Neural progenitor cell (in vitro differentiated cells): Measurements from ENCODE around the gene ZNF420. TPM values are rescaled to one million over a fixed set of nuclear protein-coding genes. Genes with fewer than 3 reads are reported as not detected.

Source experiments
- DNase-seq: peaks from one replicate; pipeline ENCODE4 v3.0.0-alpha.2; 2016; ENCODE audit warnings: low spot score
- H2AFZ ChIP-seq: fragments of 200-600 bp; sonication (generic); replicated peaks from 2 replicates; pipeline ENCODE4 v1.6.1; 2016; ENCODE audit warnings: antibody characterized with exemption
- H3F3A ChIP-seq: fragments of 200-600 bp; sonication (generic); 2 replicates; pipeline ENCODE4 v1.6.1; 2016; ENCODE audit warnings: antibody characterized with exemption, low read depth
- H3K27ac ChIP-seq: fragments of 200-600 bp; sonication (generic); 2 replicates; pipeline ENCODE4 v1.5.1; 2016; ENCODE audit warnings: mild to moderate bottlenecking
- H3K27me3 ChIP-seq: fragments of 200-600 bp; sonication (generic); 2 replicates; pipeline ENCODE4 v1.6.1; 2016; ENCODE audit warnings: mild to moderate bottlenecking, moderate library complexity
- H3K36me3 ChIP-seq: fragments of 200-600 bp; sonication (generic); 2 replicates; pipeline ENCODE4 v1.5.1; 2016
- H3K4me1 ChIP-seq: fragments of 200-600 bp; sonication (generic); 2 replicates; pipeline ENCODE4 v1.6.1; 2016; ENCODE audit warnings: mixed run types
- H3K4me2 ChIP-seq: fragments of 200-600 bp; sonication (generic); 2 replicates; pipeline ENCODE4 v1.6.1; 2016
- H3K4me3 ChIP-seq: fragments of 200-600 bp; sonication (generic); 2 replicates; pipeline ENCODE4 v1.5.1; 2016
- H3K79me2 ChIP-seq: fragments of 200-600 bp; sonication (generic); 2 replicates; pipeline ENCODE4 v1.6.1; 2016; ENCODE audit warnings: low read depth
- H3K9ac ChIP-seq: fragments of 200-600 bp; sonication (generic); 2 replicates; pipeline ENCODE4 v1.6.1; 2016
- H3K9me3 ChIP-seq: fragments of 200-600 bp; sonication (generic); 2 replicates; pipeline ENCODE4 v1.5.1; 2016; ENCODE audit warnings: low read depth
- H4K20me1 ChIP-seq: fragments of 200-600 bp; sonication (generic); 2 replicates; pipeline ENCODE4 v1.6.1; 2016; ENCODE audit warnings: low read depth
- H3K27ac Mint-ChIP-seq: 3 replicates; pipeline ENCODE4 v1.8.0; 2021; ENCODE audit warnings: mixed read lengths
- H3K27me3 Mint-ChIP-seq: 2 replicates; pipeline ENCODE4 v1.8.0; 2022; ENCODE audit warnings: low read depth, mild to moderate bottlenecking, inconsistent platforms, moderate library complexity, mixed read lengths; ENCODE audit not compliant: insufficient read depth
- H3K36me3 Mint-ChIP-seq: 3 replicates; pipeline ENCODE4 v1.8.0; 2021; ENCODE audit warnings: mixed read lengths
- H3K4me1 Mint-ChIP-seq: 3 replicates; pipeline ENCODE4 v1.8.0; 2021; ENCODE audit warnings: mixed read lengths
- H3K4me3 Mint-ChIP-seq: 3 replicates; pipeline ENCODE4 v1.8.0; 2021; ENCODE audit warnings: mild to moderate bottlenecking, moderate library complexity, mixed read lengths
- H3K9me3 Mint-ChIP-seq: 3 replicates; pipeline ENCODE4 v1.8.0; 2020; ENCODE audit warnings: mixed read lengths
- CTCF ChIP-seq: fragments of 200-600 bp; sonication (generic); IDR thresholded peaks from 2 replicates; pipeline ENCODE4 v1.5.1; 2017; ENCODE audit warnings: antibody characterized with exemption, mild to moderate bottlenecking
- EZH2 ChIP-seq: fragments of 200-600 bp; sonication (generic); IDR thresholded peaks from 2 replicates; pipeline ENCODE4 v1.6.1; 2017; ENCODE audit warnings: antibody characterized with exemption, mild to moderate bottlenecking, moderate library complexity
- EZH2phosphoT487 ChIP-seq: fragments of 200-600 bp; sonication (generic); IDR thresholded peaks from 2 replicates; pipeline ENCODE4 v1.6.1; 2017; ENCODE audit warnings: antibody characterized with exemption
- total RNA-seq: library from RNA; depleted of rRNA; stranded (reverse); fragments of >200 nt; gene quantifications from 2 replicates; pipeline ENCODE4 v1.2.3, GENCODE V29; 2015; ENCODE audit warnings: low replicate concordance

Gene ZNF420
- total RNA-seq, 1 donor from 2014 or later, result 19.8 TPM

- Histone ChIP-seq H3K79me2 (no peaks in the 10 kb centered on the region), H4K20me1 (no peaks in the 10 kb centered on the region), H3K9ac (no peak overlapping the region), H3K4me3 (no peak overlapping the region), H2AFZ (no peak overlapping the region), H3F3A (peaks cover 16% of the 10 kb centered on the region), H3K27ac (no peak overlapping the region), H3K27me3 (no peaks in the 10 kb centered on the region), H3K9me3 (peaks cover 85% of the 10 kb centered on the region), H3K36me3 (peaks cover 42% of the 10 kb centered on the region), H3K4me1 (no peaks in the 10 kb centered on the region), H3K4me2 (no peak overlapping the region)
- Mint-ChIP-seq H3K4me1 (no peaks in the 10 kb centered on the region), H3K27ac (no peak overlapping the region), H3K9me3 (peaks cover 94% of the 10 kb centered on the region), H3K36me3 (peaks cover 44% of the 10 kb centered on the region), H3K4me3 (no peak overlapping the region), H3K27me3 (peaks cover 2% of the 10 kb centered on the region)
- DNase-seq, result no peak
- TF ChIP-seq EZH2 (no peak), EZH2phosphoT487 (no peak), CTCF (no peak)
Measured at GRCh38 chr19:37127999-37128820, 50.0 kb downstream of the ZNF420 start.

GRCh38 chr19:37128821-37129177 is 50.6 kb downstream of the ZNF420 start:
- Mint-ChIP-seq H3K36me3 (peaks cover 44% of the 10 kb centered on the region), H3K4me3 (no peak overlapping the region), H3K4me1 (no peaks in the 10 kb centered on the region), H3K27me3 (peaks cover 2% of the 10 kb centered on the region), H3K9me3 (peaks cover 95% of the 10 kb centered on the region), H3K27ac (no peak overlapping the region)
- TF ChIP-seq EZH2 (no peak), CTCF (no peak), EZH2phosphoT487 (no peak)
- Histone ChIP-seq H3K79me2 (no peaks in the 10 kb centered on the region), H3F3A (peaks cover 16% of the 10 kb centered on the region), H3K36me3 (peaks cover 42% of the 10 kb centered on the region), H3K27me3 (no peaks in the 10 kb centered on the region), H4K20me1 (no peaks in the 10 kb centered on the region), H2AFZ (no peak overlapping the region), H3K4me3 (no peak overlapping the region), H3K9ac (no peak overlapping the region), H3K9me3 (peaks cover 89% of the 10 kb centered on the region), H3K4me1 (no peaks in the 10 kb centered on the region), H3K27ac (no peak overlapping the region), H3K4me2 (no peak overlapping the region)
- DNase-seq, result no peak

GRCh38 chr19:37136111-37136510 is 57.9 kb downstream of the ZNF420 start:
- no peaks in the 10 kb centered on the region for H3F3A ChIP-seq
- no peaks in the 10 kb centered on the region for H3K36me3 ChIP-seq
- no peak overlapping the region for H3K4me2 ChIP-seq
- no peak overlapping the region for H3K9ac ChIP-seq
- H3K27ac ChIP-seq, result no peak overlapping the region
- no peaks in the 10 kb centered on the region for H3K4me1 Mint-ChIP-seq
- no peak overlapping the region for H3K4me3 ChIP-seq
- H3K4me3 Mint-ChIP-seq, result no peak overlapping the region
- DNase-seq, result no peak
- no peak overlapping the region for H3K27ac Mint-ChIP-seq
- H3K27me3 ChIP-seq, result no peaks in the 10 kb centered on the region
- H3K4me1 ChIP-seq, result no peaks in the 10 kb centered on the region
- H3K79me2 ChIP-seq, result no peaks in the 10 kb centered on the region
- no peaks in the 10 kb centered on the region for H4K20me1 ChIP-seq
- TF ChIP-seq EZH2 (no peak), EZH2phosphoT487 (no peak), CTCF (no peak)
- peaks cover 72% of the 10 kb centered on the region for H3K9me3 Mint-ChIP-seq
- no peak overlapping the region for H2AFZ ChIP-seq
- peaks cover 31% of the 10 kb centered on the region for H3K9me3 ChIP-seq
- no peaks in the 10 kb centered on the region for H3K36me3 Mint-ChIP-seq
- peaks cover 2% of the 10 kb centered on the region for H3K27me3 Mint-ChIP-seq
